GM23338 (cell line): ENCODE results near the gene RAD51B. TPM values are rescaled to one million over a fixed set of nuclear protein-coding genes. Genes with fewer than 3 reads are reported as not detected.

Experiments
- ATAC-seq: fragments of 200-7000 bp; cut with Tn5 transposase; 3 replicates; pipeline ENCODE4 v1.9.1; 2020
- DNase-seq: peaks from one replicate; pipeline ENCODE4 v3.0.0-alpha.2; 2015; ENCODE audit warnings: low spot score
- H2AFZ ChIP-seq: fragments of 200-600 bp; sonication (generic); 2 replicates; pipeline ENCODE4 v1.8.0; 2016; ENCODE audit warnings: antibody characterized with exemption, mild to moderate bottlenecking, moderate library complexity
- H3F3A ChIP-seq: fragments of 200-600 bp; sonication (generic); replicated peaks from 2 replicates; pipeline ENCODE4 v1.8.0; 2017; ENCODE audit warnings: antibody characterized with exemption, mixed run types, low read depth
- H3K27ac ChIP-seq: fragments of 200-600 bp; sonication (generic); 2 replicates; pipeline ENCODE4 v1.6.1; 2016; ENCODE audit warnings: low read depth
- H3K27me3 ChIP-seq: fragments of 200-600 bp; sonication (generic); 2 replicates; pipeline ENCODE4 v1.8.0; 2016; ENCODE audit warnings: mild to moderate bottlenecking, mixed run types, moderate library complexity; ENCODE audit not compliant: insufficient read depth
- H3K36me3 ChIP-seq: fragments of 200-600 bp; sonication (generic); 2 replicates; pipeline ENCODE4 v1.8.0; 2016; ENCODE audit warnings: mild to moderate bottlenecking; ENCODE audit not compliant: insufficient read depth
- H3K4me1 ChIP-seq: fragments of 200-600 bp; sonication (generic); 2 replicates; pipeline ENCODE4 v1.8.0; 2016; ENCODE audit warnings: mild to moderate bottlenecking, moderate library complexity; ENCODE audit not compliant: insufficient read depth
- H3K4me2 ChIP-seq: fragments of 200-600 bp; sonication (generic); 2 replicates; pipeline ENCODE4 v1.7.1; 2017; ENCODE audit warnings: mixed run types
- H3K4me3 ChIP-seq: fragments of 200-600 bp; sonication (generic); 2 replicates; pipeline ENCODE4 v1.6.1; 2016; ENCODE audit warnings: mixed run types
- H3K79me2 ChIP-seq: fragments of 200-600 bp; sonication (generic); replicated peaks from 2 replicates; pipeline ENCODE4 v1.8.0; 2017; ENCODE audit warnings: mild to moderate bottlenecking; ENCODE audit not compliant: insufficient read depth
- H3K9me2 ChIP-seq: fragments of 200-600 bp; sonication (generic); 2 replicates; pipeline ENCODE4 v1.8.0; 2017; ENCODE audit not compliant: insufficient read depth
- H4K20me1 ChIP-seq: fragments of 200-600 bp; sonication (generic); replicated peaks from 2 replicates; pipeline ENCODE4 v1.8.0; 2017; ENCODE audit warnings: mild to moderate bottlenecking; ENCODE audit not compliant: insufficient read depth
- H3K27ac Mint-ChIP-seq: 2 replicates; pipeline ENCODE4 v1.8.0; 2020; ENCODE audit warnings: inconsistent platforms, mild to moderate bottlenecking, moderate library complexity, mixed read lengths
- H3K27me3 Mint-ChIP-seq: 3 replicates; pipeline ENCODE4 v1.8.0; 2022; ENCODE audit warnings: low read depth, mild to moderate bottlenecking, moderate library complexity, mixed read lengths, inconsistent platforms; ENCODE audit not compliant: insufficient read depth, poor library complexity
- H3K36me3 Mint-ChIP-seq: 3 replicates; pipeline ENCODE4 v1.8.0; 2021; ENCODE audit warnings: low read depth, mild to moderate bottlenecking, inconsistent platforms, moderate library complexity, mixed read lengths
- H3K4me1 Mint-ChIP-seq: 3 replicates; pipeline ENCODE4 v1.8.0; 2020; ENCODE audit warnings: mild to moderate bottlenecking, inconsistent platforms, mixed read lengths
- H3K4me3 Mint-ChIP-seq: 3 replicates; pipeline ENCODE4 v1.8.0; 2021; ENCODE audit warnings: moderate library complexity, mild to moderate bottlenecking, inconsistent platforms, mixed read lengths
- H3K9me3 Mint-ChIP-seq: 3 replicates; pipeline ENCODE4 v1.8.0; 2020; ENCODE audit warnings: moderate library complexity, mild to moderate bottlenecking, inconsistent platforms, mixed read lengths
- CREB1 ChIP-seq: fragments of 250-450 bp; sonication (Bioruptor Pico); IDR thresholded peaks from 2 replicates; pipeline ENCODE4 v1.5.0; 2020; ENCODE audit warnings: low read depth, mild to moderate bottlenecking, moderate library complexity
- CTCF ChIP-seq, 2 experiments: fragments of 200-600 bp in 1 of 2; sonication (generic) in 1 of 2; conservative IDR thresholded peaks; 2 replicates each; pipeline versions ENCODE4 v1.5.1 to v1.6.1; 2016 to 2017; ENCODE audit warnings: antibody characterized with exemption in 2 of 2, low read depth in 2 of 2, mild to moderate bottlenecking in 2 of 2, moderate library complexity in 1 of 2
- ETS1 ChIP-seq: IDR thresholded peaks from 2 replicates; pipeline ENCODE4 v1.6.1; 2016; ENCODE audit warnings: antibody characterized with exemption
- EZH2 ChIP-seq: fragments of 200-600 bp; sonication (generic); IDR thresholded peaks from one replicate; pipeline ENCODE4 v1.8.0; 2017; ENCODE audit warnings: antibody characterized with exemption, mild to moderate bottlenecking, low read depth; ENCODE audit not compliant: unreplicated experiment
- EZH2phosphoT487 ChIP-seq: fragments of 200-600 bp; sonication (generic); IDR thresholded peaks from one replicate; pipeline ENCODE4 v1.8.1; 2018; ENCODE audit warnings: antibody characterized with exemption; ENCODE audit not compliant: unreplicated experiment
- JUNB ChIP-seq: IDR thresholded peaks from one replicate; pipeline ENCODE4 v1.6.1; 2016; ENCODE audit warnings: antibody characterized with exemption; ENCODE audit not compliant: unreplicated experiment
- NANOG ChIP-seq: IDR thresholded peaks from 2 replicates; pipeline ENCODE4 v1.6.1; 2016; ENCODE audit warnings: antibody characterized with exemption, borderline replicate concordance
- POLR2AphosphoS5 ChIP-seq: IDR thresholded peaks from 2 replicates; pipeline ENCODE4 v1.6.1; 2016; ENCODE audit warnings: antibody characterized with exemption, low read depth
- REST ChIP-seq: IDR thresholded peaks from one replicate; pipeline ENCODE4 v1.6.1; 2018; ENCODE audit warnings: antibody characterized with exemption; ENCODE audit not compliant: unreplicated experiment
- STAT1 ChIP-seq: IDR thresholded peaks from one replicate; pipeline ENCODE4 v1.6.1; 2016; ENCODE audit warnings: antibody characterized with exemption; ENCODE audit not compliant: unreplicated experiment
- ZNF114 ChIP-seq: fragments of 250-450 bp; sonication (Bioruptor Pico); IDR thresholded peaks from 2 replicates; pipeline ENCODE4 v1.5.0; 2020; ENCODE audit warnings: mild to moderate bottlenecking, moderate library complexity
- ZNF331 ChIP-seq: fragments of 250-450 bp; sonication (Bioruptor Pico); IDR thresholded peaks from 2 replicates; pipeline ENCODE4 v1.5.0; 2020; ENCODE audit warnings: low read depth, mild to moderate bottlenecking, moderate library complexity
- ZNF462 ChIP-seq: fragments of 250-450 bp; sonication (Bioruptor Pico); IDR thresholded peaks from 2 replicates; pipeline ENCODE4 v1.5.0; 2020; ENCODE audit warnings: mild to moderate bottlenecking, moderate library complexity
- polyA plus RNA-seq: library from polyadenylated mRNA; unstranded; fragments of >200 nt; fragmentation: Nextera tagmentation; extraction: Ambion mirVana; gene quantifications from 2 replicates; pipeline ENCODE4 v1.2.1, GENCODE V29; 2016
- total RNA-seq: library from RNA; depleted of rRNA; stranded (reverse); fragments of >200 nt; shearing (Covaris generic); gene quantifications from 2 replicates; pipeline ENCODE4 v1.2.3, GENCODE V29; 2014

RAD51B gene
- total and polyA plus RNA-seq, 2 experiments from 2014 or later, result 15.7 to 29.1 TPM

- no peak for TF ChIP-seq REST
- no peak for TF ChIP-seq ZNF331 (CRISPR knock-in tag)
- no peak for TF ChIP-seq JUNB
- TF ChIP-seq CREB1, result no peak
- no peak for TF ChIP-seq EZH2
- TF ChIP-seq POLR2AphosphoS5, result no peak
- TF ChIP-seq CTCF (conservative IDR thresholded peaks at IDR 0.05; ENCODE audit: low read depth in 2 of 2), result no peak
- TF ChIP-seq ZNF462, result no peak
- TF ChIP-seq STAT1, result no peak
- TF ChIP-seq NANOG, result no peak
- no peak for TF ChIP-seq ETS1
- TF ChIP-seq ZNF114 (CRISPR knock-in tag), result no peak
- no peak for TF ChIP-seq EZH2phosphoT487
- peaks cover 10% of the 10 kb centered on the region; the same call in 1 of the 2 replicates for H3K4me1 ChIP-seq
- no peak overlapping the region for H3K4me3 ChIP-seq
- no peak overlapping the region for H3K27ac Mint-ChIP-seq
- peaks cover 4% of the 10 kb centered on the region; the same call in 2 of the 3 replicates for H3K36me3 Mint-ChIP-seq
- H3K27ac ChIP-seq, result no peak overlapping the region
- no peak overlapping the region for H3K4me3 Mint-ChIP-seq
- peaks cover 13% of the 10 kb centered on the region for H3K4me1 Mint-ChIP-seq
- H3K79me2 ChIP-seq, result no peaks in the 10 kb centered on the region
- H4K20me1 ChIP-seq, result no peaks in the 10 kb centered on the region
- no peak for ATAC-seq
- no peaks in the 10 kb centered on the region for H3K36me3 ChIP-seq
- DNase-seq, result no peak
- H3K4me2 ChIP-seq, result no peak overlapping the region
- 0 out of 2 replicates have a peak, but pooled peaks cover 4% of the 10 kb centered on the region for H3K9me2 ChIP-seq
- H3K9me3 Mint-ChIP-seq, result peaks cover 7% of the 10 kb centered on the region; the same call in 1 of the 3 replicates
- no peaks in the 10 kb centered on the region for H3K27me3 ChIP-seq
- no peaks in the 10 kb centered on the region for H3F3A ChIP-seq
- H2AFZ ChIP-seq, result no peak overlapping the region
- peaks cover 3% of the 10 kb centered on the region for H3K27me3 Mint-ChIP-seq
Measured at GRCh38 chr14:68355415-68355814, 535.8 kb downstream of the RAD51B start.
